Right renal cortex interstitium (tissue), 3 donors: ENCODE results near the gene HABP4. TPM values are rescaled to one million over a fixed set of nuclear protein-coding genes. Genes with fewer than 3 reads are reported as not detected.
"Not testable (repeated sequence)": the region's sequence is repeated elsewhere in the genome, so short reads cannot be mapped to it uniquely, and the experiment has no call there.

Experiments
- DNase-seq, 3 donors: peaks; one replicate each; pipeline ENCODE4 v3.0.0-alpha.2; 2013; ENCODE audit warnings: low read depth in 3 of 3, low spot score in 2 of 3
- polyA plus RNA-seq, 3 donors: library from polyadenylated mRNA; unstranded; fragments of 120-200 nt; gene quantifications; one replicate each; pipeline ENCODE4 v1.2.1, GENCODE V29; 2013; ENCODE audit not compliant: insufficient read length in 3 of 3

The HABP4 gene
- polyA plus RNA-seq, 3 donors = 19.0 to 22.0 (median 20.3) TPM

GRCh38 chr9:96494215-96494800 lies 44.3 kb downstream of the HABP4 start:
- no peak for DNase-seq

DNA sequence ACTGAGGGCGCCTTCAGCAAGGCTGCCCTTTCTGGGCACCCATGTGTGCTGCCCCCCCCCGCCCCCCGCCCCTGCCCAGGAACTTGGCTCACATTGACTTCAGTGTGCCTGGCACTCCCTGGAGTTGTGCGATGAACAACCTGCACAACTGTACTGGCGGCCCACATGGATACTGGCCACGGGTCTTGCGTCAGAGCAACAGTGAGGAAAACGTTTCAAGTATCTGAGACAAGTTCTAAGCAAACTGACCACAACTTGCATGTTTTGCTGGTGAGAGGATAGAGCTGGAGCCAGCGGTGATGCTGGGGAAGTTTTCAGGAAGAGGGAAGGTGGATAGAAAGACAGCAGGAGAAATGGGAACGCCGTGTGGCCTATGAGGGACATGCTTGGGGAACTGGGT lies 45.4 kb downstream of the HABP4 start:
- no peak for DNase-seq

DNA sequence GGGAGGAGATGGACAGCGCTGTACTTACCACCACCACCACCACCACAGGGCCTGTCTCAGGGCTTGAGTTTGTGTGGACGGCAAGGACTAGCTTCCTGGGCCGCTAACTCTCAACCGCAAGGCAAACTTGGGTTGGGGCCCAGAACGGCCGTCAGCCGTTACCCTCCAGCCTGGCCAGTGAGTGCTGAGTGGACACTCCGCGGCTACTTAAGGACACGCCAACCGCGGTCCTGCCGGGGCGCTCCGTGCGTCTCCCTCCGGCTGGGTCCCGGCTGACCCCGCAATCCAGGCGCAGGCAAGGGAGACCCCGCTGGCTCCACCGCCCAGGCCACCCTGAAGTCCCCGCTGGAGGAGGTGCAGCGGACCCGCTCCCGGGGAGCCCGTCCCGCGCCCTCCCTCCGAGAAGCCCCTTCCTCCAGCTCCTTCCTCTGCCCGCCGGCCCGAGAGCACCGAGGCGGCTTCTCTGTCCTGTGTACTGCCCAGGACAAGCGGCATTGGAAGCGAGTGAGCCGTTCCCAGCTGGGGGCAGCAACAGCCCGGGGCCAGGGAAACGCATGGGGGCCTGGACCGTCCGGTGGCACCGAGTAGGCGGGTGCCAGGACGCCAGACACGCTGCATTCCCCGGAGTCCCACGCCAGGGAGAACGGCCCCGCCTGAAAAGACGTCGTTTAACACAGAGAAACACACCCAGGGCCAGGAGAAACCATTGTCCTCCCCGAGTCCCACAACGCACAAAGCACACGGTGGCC lies 46.6 kb downstream of the HABP4 start:
- no peak for DNase-seq

- DNase-seq = no peak
Observed at GRCh38 chr9:96497117-96497399, 47.1 kb downstream of the HABP4 start.

DNA sequence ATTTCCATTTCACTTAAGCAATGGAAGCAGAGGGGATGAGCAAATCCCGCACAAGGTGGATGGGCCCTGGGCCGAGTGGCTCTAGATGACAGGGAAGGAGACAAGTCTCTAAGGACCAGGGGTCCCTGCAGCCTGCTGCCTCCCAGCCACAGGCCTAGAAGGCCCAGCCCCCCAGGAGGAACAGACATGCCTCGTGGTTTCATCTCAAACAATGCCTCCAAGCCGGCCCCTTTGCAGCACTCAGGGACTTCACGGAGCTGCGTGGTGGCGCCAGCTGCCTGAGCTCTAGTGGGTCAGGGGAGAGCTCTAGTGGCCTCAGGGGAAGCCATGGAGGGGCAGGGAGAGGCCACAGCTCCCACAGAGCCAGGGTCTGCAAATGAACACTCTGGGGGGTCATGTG lies 48.8 kb downstream of the HABP4 start:
- DNase-seq = no peak

GRCh38 chr9:96499257-96499656 lies 49.3 kb downstream of the HABP4 start:
- no peak for DNase-seq

GRCh38 chr9:96500696-96501632 lies 51.0 kb downstream of the HABP4 start:
- DNase-seq = no peak

DNA sequence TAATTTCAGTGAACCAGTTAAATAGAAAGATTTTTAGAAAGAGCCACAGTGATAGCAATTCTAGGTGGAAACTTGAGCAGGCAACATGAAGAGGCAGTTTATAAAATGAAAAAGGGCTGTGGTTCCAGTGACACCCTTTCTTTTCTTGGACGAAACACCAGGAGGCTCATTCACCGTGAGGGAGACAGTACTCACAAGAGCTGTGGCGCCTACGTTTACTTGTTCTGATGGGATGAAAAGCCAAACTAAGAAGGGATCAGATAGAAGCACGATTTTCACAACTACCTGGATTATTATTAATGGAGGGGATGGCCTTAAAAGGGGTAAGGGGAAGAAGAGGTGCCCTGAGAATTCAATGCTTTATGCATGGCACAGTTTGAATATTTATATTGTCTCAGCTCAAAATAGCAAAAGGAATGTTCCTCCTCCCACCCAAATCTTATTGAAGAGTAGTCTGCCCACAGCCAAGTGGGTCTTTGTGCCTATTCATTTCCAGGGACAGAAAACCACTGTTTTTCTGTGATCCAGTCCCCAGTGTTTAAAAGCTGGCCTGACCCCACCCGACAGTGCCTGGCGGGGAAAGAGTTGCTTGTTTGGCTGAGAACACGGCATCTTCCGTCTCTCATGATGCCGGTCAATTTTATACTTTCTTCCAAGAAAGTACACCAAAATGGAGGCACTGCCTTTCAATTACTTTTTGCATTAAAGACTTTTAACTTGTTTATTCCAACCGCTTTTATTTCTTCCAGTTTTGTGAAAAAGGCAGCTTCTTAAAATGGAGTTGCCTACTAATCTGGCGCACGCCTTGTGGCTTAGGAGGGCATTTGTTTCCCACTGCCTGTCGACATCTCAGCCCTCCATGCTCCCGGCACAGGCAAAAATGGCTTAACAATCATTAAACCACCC lies 51.9 kb downstream of the HABP4 start:
- no peak for DNase-seq

GRCh38 chr9:96502539-96503373 lies 52.8 kb downstream of the HABP4 start:
- DNase-seq = no peak

- not testable (repeated sequence) for DNase-seq
Observed at GRCh38 chr9:96503374-96503748, 53.4 kb downstream of the HABP4 start.

- DNase-seq = no peak
Observed at GRCh38 chr9:96503918-96504317, 53.9 kb downstream of the HABP4 start.

GRCh38 chr9:96505316-96505991 lies 55.5 kb downstream of the HABP4 start:
- no peak for DNase-seq

- DNase-seq = no peak
Observed at GRCh38 chr9:96508227-96508940, 58.4 kb downstream of the HABP4 start.

- no peak for DNase-seq
Observed at GRCh38 chr9:96509026-96509425, 59.1 kb downstream of the HABP4 start.

- no peak for DNase-seq
Observed at GRCh38 chr9:96509848-96510247, 59.9 kb downstream of the HABP4 start.

DNA sequence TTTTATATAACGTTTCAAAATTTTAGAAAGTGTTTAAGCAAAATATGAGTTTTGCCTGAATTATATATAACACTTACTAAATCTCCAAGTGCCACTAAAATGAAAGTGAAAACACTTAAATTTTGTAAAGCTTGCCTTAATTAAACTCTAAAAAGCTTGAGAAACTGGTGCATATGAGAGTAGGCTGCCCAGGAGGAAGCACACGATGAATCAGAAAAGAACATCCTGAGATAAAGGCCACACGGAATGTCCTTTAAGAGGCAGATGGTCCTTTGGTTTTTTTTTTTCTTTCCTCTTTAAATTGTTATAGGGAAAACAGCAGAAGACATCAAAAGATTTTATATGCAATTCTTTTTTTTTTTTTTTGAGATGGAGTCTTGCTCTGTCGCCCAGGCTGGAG lies 60.3 kb downstream of the HABP4 start:
- no peak for DNase-seq

- DNase-seq = no peak
Observed at GRCh38 chr9:96512240-96512639, 62.3 kb downstream of the HABP4 start.

DNA sequence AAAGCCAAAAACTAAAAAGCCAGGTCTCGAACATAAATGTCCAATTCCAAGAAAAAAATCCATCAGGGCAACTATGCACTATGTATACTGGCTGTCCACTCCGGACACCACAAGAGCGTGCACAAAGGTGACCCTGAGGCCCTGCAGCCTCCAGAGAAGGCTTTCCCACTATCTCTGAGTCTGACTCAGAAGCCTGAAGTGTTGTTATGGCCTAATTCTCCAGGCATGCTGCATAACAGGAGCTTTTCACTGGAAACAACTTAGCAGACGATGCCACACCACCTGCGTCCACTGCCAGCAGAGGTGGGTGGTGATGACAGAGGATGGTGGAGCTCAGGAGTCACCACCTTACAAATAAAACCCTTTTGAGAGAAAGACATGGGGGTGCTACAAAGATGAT lies 63.7 kb downstream of the HABP4 start:
- DNase-seq = no peak
